NOMO-1 treated with DMSO at 0.1 percent for 48 hours (cell line): ENCODE results near the gene SLCO1B3.

ENCODE experiments used
- DNase-seq: peaks from one replicate; lab custom pipeline; 2025; ENCODE audit not compliant: unreplicated experiment; lab: John Stamatoyannopoulos, UW

The SLCO1B3 gene

GRCh38 chr12:20868277-20868676, 57.8 kb downstream of the SLCO1B3 start:
- DNase-seq, result no peak

GRCh38 chr12:20883288-20883687, 72.8 kb downstream of the SLCO1B3 start:
- DNase-seq, result no peak

GRCh38 chr12:20885116-20885515, 74.6 kb downstream of the SLCO1B3 start:
- DNase-seq, result no peak

- DNase-seq, result no peak
These were observed 75.0 kb downstream of the SLCO1B3 start for GRCh38 chr12:20885552-20885951.

- DNase-seq, result no peak
These were observed 106.8 kb downstream of the SLCO1B3 start for GRCh38 chr12:20917269-20917668.

- no peak for DNase-seq
These were observed 107.3 kb downstream of the SLCO1B3 start for GRCh38 chr12:20917819-20918218.

GRCh38 chr12:20931894-20932293, 121.4 kb downstream of the SLCO1B3 start:
- DNase-seq, result no peak

- DNase-seq, result peak; percentile 25
These were observed 136.2 kb downstream of the SLCO1B3 start for GRCh38 chr12:20946732-20947131.

GRCh38 chr12:20950248-20950647, 139.7 kb downstream of the SLCO1B3 start:
- peak; percentile 17 for DNase-seq

GRCh38 chr12:20963303-20963702, 152.8 kb downstream of the SLCO1B3 start:
- DNase-seq, result no peak

- no peak for DNase-seq
These were observed 153.3 kb downstream of the SLCO1B3 start for GRCh38 chr12:20963762-20964161.
